HG02981 (cell line): ENCODE measurements around the gene NPW.
"Not testable (repeated sequence)": the region's sequence is repeated elsewhere in the genome, so short reads cannot be mapped to it uniquely, and the experiment has no call there.

Experiments used
- ATAC-seq: cut with Tn5 transposase; IDR thresholded peaks from one replicate; pipeline ENCODE4 v1.9.1; 2021; ENCODE audit warnings: mild to moderate bottlenecking, moderate library complexity; ENCODE audit not compliant: unreplicated experiment

The NPW gene

DNA sequence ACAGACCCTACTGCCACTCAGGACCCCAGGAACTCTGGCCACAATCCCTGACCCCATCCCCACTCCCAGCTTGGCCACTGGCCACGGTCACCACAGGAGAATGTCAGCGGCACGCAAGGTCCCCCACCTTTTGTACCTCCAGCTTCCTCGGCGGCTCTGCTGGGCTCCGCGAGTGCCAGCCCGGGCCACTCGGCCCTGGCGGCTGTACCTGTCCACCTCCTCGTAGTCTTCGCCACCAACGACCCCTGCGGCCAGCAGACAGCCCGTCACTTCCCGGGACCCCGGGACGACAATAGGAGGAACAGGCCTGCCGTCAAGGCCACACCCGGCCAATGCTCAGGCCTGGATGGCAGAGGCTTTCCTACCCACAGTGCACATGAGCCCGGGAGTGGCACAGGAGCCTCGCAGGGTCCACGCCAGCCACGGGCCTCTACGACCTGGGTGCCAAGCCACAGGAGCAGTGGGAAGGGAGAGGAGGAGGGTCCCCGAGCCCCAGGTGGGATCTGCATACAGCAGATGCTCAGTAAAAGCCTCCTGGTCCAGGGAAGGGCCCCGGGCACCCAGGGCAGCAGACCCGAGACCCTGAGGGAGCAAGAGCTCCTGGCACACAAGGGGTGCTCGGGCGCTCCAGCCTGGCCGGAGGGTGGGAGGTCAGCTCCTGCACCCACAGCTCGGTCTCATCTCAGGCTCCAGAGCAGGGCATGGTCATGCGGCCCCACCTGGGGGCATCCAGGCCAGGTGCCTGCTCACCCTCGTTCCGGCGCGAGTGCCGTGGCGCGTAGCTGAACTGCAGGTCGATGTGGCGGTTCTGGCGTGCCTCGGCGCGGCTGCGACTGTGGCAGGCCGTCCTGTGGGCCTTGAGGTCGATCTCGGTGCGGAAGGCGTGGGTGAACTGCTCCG is 17.9 kb upstream of the NPW start:
- ATAC-seq: no peak

DNA sequence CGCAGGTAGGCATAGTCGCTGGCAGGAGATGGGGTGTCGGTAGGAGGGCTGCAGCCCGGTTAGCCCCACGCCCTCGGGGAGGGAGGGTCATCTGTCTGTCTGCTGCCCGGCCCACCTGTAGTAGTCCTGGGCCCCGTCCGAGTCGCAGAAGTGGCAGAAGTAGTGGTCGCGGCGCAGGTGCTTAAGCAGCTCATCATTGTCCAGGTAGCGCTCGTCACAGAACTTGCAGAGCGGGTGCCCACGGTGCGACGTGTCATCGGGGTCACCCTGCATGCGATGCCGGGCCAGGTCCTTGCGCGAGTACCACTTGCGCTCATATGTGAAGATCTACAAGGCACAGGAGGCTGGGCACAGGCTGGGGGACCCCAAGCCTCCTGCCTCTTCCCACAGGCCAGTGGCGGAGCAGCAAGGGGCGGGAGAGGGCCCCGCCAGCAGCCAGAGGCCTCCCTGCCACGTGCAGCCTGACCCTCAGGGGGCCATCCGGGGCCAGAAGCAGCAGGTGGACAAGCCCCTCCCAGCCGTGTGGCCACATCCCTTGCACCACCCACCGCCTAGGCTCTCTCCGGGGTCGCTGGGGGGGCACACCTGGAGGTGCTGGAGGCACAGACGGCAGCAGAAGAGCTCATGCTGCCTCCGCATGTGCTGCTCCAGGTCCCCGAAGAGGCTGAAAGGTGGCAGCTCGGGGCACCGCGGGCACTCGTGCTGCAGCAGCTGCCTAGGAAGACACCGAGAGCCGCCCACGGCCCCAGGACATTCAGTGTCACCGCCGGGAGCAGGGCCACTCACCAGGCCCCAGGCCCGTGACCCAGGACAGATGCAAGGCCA is 17.0 kb upstream of the NPW start:
- ATAC-seq: no peak

DNA sequence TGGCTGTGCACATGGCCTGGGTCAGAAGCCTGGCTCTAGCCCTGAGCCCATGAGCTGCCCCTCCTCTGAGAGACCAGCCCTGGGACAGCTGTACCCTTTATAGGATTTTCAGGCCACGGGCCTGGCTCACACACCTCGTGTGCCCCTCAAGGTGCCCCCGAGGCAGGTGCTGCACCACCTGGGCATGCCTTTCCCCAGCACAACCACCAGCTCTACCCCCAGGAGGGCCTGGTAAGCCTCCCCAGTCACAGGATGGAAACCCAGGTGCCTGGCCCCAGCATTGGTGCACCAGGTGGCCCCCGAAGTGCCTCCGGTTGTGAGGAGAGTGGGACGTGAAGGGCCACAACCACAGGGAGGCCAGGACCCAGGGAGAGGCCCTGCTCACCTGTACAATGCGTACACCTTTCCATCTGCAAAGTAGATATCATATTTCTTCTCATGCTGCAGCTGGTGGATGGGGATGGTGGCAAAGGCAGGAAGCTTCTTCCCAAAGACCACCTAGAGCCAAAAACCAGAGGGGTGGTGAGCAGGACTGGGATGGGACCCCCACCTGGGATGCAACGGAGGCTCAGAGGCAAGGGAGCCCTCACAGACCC is 16.3 kb upstream of the NPW start:
- no peak for ATAC-seq

DNA sequence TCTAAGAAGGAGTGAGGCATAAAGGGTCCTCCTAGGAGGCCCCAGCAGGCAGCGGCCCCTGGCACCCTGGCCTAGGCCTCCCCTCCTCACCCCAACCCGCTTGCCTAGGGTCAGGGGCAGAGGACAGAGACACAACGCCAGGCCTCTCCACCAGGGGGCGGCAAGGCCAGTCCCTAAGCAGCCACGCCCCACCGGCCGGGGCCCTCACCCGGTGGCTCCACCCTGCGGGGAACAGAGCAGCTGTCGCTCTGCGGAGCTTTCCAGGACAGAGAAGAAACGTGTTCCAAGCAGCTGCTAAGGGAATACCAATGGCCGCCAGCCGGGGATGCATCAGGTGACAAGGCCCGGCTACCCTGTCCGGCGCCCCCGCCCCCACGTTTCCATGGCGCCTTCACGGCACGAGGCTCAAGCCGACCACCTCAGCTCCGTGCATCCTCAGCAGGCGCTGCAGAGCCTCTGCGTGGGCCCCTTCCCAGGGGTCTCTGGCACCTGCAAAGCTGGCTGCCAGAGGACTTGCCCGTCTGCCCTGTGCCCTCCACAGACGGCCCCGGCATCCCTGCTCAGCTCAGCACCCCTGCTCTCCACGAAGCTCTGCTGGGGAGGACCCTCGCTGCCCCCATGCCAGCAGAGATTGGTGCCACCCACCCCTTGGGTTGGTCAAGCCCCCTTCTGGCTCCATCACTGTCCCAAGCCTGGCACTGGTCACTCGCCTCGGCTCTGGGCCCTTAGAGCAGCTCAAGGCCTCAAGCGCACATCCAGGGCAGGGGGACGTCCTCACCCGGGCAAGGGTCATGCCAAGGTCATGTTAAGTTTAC is 15.6 kb upstream of the NPW start:
- ATAC-seq: peak; percentile 64

DNA sequence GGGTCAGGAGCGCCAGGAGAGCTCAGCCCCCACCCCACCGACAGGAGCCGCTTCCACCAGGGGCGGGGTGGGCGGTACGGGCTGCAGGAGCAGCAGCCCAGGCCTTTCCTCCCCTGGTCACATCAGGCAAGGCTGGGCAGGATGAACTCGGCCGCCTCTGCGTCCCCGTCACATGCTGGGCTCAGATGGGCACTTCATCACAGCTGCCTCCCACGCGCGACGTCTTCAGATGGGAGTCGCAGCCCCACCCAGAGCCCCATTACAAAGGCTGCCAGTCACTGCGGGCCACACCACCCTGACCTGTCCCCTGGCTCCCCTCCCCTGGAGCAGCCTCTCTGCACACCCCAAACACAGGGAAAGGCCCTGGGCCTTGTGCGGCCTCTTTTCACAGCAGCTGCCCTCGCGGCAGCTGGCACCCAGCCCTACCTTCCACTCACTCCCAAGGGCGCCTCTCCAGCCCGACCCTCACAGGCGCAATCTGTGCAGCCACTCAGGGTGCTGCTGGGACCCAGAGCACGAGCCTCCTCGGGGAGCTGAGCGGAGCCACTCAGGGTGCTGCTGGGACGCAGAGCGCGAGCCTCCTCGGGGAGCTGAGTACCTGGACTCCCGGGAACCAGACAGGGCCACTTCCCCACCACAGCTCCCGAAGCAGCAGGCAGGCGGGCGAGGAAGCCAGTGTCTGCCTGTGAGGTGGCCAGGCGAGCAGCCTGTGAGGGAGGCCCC is 14.6 kb upstream of the NPW start:
- ATAC-seq: no peak

DNA sequence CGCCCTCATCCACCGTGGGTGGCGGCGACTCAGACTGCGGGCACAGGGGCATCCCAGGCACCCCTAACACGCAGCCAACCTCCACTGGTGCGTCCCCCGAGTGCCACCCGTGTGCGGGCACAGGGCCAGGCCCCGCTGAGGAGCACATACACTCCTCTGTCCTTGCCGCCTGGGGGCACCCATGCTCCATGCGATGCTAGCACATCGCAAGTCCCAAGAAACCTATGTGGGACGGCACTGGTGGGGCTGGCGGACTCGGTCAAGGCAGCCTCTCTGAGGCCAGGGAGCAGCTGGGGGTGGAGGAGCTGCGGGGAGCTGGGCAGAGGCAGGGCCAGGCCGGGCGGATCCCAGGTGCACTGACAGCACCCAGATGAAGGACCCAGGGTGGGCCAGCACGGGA is 13.9 kb upstream of the NPW start:
- no peak for ATAC-seq

DNA sequence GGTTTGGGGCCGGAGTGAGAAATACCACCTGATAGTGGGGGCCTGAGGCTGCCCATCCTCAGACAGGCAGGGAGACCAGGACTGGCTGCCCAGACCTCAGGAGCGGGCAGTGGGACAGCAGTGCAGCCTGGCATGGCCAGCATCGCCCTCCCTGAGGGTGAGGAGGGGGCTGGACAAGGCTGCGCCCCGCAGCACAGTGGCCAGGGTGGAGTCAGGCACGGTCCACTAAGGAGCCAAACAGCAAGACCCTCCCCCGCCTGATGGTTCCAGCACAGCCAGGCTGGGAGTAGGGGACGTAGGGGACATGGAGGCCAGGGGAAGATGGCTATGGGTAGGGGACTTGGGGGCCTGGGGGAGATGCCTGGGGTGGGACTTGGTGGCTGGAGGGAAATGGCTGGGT is 13.3 kb upstream of the NPW start:
- no peak for ATAC-seq

DNA sequence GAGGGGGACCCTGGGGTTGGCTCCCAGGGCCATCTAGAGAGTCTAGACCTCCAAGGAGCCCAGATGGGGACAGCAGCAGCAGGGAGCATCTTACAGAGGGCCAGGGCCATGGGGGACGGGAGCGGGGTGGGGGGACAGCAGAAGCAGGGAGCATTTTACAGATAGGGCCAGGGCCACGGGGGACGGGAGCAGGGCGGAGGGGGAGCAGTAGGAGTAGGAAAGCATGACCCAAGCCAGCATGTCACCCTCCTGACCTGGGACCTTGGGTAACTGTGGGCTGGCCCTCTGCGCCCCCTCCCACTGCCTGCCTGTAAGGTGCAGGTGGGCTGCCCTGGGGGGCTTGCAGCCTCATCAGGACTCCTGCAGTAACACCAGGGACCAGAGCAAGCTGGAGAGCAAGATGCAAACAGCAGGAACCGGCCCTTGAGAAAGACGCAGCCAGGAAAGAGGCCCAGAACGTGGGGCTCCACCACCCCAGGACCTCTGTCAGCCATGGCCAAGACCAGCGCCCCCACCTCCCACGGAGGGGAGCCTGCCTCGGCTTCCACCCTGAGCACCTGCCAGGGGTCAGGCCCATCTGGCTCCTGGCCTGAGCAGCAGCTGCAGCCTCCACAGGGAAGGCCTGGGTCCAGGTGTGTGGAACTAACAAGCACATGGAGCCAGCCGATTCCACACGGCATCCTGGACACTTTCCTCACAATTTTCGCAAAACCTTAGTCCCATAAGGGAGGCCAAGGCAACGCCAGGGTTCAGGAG is 12.3 kb upstream of the NPW start:
- no peak for ATAC-seq

DNA sequence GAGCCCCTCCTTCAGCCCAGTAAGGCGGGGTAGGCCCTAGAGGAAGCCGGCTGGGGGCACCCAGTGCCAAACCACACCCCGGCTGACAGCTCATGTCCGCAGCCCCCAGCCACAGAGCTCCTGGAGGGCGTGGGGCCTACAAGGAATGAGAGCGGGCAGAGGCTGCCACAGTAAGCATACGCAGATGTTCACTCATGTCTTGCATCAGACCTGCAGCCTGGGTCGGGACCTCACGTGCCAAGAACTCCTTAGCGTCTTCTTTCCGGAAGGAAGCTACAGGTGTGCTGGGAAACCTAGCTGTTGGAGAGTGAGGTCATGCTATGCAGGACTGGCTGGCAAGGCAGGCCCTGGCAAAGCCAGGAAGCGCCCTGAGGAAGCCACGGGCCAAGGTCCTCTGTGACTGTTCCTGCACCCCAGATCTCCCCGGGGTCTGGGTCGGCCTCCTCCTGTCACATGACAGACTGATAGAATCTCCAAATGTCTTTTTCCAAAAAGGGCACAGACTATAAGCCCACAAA is 11.5 kb upstream of the NPW start:
- no peak for ATAC-seq

DNA sequence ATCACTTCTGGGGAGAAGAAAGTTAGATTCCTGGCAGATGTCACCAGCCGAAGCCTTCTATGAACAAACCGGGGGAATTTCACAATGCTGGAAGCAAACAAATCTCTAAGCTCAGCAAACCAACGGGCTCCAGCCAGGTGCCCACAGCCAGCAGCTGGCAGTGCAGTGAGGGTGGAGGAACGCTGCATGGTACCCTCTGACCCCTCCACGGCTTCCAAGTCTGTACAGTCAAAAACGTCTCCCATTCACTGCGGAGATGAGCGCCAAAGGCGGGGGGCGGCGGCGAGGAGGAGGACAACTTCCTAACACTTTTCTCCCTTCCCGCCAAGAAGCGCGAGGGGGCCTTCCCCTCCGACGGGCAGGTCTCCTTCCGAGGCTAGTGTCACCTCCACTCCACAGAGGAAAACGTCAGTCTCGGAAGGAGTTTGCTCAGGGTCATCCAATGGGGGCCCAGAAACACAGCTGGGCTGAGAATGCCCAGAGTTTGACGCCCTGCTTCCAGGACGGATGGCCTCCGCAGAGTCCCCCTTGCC is 10.9 kb upstream of the NPW start:
- no peak for ATAC-seq

DNA sequence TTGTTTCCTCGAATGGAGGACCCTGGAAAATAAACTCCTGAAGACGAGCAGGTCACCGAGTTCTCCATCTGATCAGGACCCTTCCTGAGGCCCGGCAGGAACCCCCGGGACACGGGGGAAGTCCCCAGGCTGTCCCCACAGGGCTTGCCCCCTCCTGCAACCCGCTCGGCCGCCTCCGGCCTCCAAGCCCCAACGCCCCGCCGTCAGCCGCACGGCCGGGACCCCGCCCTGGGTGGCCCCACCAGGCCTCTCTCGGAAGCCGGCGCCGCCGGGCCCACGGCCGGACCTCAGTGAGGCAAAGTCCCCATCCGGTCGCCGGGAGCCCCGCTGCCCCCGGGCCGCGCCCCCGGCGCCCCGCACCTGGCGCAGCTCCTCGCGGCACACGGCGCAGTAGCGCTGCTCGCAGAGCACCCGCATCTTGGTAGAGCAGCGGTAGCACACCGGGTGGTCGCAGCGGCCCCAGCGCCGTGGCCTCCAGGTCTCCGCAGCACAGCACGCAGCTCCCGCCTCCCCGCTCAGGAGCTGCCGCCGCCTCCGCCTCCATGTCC is 10.3 kb upstream of the NPW start:
- peak; percentile 23 for ATAC-seq

DNA sequence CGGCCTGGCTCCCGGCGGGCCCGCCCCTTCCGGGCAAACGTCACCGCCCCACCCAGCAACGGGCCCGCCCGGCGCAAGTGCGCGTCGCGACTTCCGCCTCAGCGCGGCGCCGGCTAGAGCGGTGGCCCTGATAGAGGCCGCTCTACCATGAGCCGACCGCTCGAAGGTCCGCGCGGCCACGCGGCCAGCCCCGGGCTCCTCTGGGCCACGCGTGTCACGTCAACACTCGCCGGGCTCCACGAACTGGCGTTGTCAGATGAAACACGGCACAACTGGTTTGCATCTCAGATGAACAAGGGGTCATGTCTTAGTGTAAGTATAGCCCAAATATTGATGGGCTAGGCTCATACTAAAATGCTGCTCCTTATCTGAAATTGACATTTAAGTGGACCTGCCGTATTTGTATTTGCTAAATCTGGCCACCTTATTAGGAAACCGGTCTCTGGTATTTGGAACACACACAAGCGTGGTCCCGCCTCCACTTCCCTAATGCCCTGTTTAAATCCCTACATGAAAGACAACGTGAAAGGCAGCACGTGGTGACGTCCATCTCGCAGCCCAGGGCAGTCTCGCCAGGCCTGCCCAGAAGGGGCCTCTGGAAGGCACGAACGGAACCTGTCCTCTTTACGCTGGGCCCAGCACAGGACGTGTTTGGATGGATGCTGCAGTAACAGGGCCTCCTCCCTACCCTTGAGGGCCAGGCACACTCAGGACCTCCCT is 9.6 kb upstream of the NPW start, which contains the start of gene ZNF598:
Gene ZNF598 (minus strand): TSS at position 31 of the 720 bp plus-strand sequence.
- ATAC-seq: peak; percentile 80

DNA sequence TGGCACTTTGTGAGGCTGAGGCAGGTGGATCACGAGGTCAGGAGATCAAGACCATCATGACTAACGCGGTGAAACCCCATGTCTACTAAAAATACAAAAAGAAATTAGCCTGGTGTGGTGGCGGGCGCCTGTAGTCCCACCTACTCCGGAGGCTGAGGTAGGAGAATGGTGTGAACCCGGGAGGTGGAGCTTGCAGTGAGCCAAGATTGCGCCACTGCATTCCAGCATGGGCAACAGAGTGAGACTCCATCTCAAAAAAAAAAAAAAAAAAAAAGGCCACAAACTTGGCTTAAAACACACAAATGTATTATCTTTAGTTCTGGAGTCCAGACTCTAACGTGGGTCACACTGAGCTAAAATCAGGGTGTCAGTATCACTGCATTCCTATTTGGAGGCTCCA is 7.9 kb upstream of the NPW start:
- not testable (repeated sequence) for ATAC-seq

DNA sequence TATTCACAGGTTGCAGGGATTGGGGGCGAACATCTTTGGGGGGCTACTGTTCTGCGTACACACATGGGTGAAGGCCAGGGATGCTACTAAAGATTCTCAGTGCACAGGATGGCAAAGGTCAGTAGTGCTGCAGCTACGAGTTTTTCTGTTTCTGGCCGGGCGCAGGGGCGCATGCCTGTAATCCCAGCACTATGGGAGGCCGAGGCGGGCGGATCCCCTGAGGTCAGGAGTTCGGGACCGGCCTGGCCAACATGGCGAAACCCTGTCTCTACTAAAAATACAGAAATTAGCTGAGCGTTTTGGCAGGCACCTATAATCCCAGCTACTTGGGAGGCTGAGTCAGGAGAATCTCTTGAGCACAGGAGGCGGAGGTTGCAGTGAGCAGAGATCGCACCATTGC is 6.1 kb upstream of the NPW start:
- no peak for ATAC-seq

DNA sequence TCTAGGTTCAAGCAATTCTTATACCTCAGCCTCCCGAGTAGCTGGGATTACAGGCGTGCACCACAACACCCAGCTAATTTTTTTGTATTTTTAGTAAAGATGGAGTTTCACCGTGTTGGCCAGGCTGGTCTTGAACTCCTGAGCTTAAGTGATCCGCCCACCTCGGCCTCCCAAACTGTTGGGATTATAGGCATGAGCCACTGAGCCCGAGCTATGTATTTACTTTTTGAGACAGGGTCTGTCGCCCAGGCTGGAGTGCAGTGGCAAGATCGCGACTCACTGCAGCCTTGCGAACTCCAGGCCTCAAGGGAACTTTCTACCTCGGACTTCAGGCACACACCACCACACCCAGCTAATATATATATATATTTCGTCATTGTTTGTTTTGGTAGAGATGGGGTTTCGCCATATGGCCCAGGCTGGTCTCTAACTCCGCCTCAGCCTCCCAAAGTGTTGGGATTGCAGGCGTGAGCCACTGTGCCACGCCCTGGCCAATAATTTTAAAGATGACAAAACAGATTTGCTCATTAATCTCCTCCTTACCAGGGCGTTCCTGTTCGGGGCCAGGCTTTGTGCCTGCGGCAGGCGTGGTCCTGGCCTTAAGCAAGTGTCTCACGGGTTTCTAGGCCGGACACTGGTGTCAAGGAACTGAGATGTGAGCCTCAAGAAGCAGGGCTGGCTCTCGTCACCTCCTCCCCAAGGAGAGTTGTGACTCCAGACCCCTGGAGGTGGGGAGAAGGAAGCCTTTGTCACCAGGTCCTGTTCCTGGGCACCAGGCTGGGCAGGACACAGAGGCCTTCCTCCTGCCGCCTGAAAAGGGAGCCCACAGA is 4.3 kb upstream of the NPW start:
- ATAC-seq: no peak

DNA sequence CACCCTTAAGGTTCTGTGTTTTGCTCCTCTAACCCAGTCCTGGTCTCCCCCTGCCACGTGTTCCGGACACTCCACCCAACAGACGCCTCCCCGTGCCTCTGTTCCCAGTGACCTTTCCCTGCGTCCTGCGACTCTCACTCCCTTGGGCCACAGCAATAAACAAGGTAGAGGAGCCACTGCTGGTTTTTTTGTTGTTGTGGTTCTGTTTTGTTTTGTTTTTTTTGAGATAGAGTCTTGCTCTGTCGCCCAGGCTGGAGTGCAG is 3.7 kb upstream of the NPW start:
- no peak for ATAC-seq

DNA sequence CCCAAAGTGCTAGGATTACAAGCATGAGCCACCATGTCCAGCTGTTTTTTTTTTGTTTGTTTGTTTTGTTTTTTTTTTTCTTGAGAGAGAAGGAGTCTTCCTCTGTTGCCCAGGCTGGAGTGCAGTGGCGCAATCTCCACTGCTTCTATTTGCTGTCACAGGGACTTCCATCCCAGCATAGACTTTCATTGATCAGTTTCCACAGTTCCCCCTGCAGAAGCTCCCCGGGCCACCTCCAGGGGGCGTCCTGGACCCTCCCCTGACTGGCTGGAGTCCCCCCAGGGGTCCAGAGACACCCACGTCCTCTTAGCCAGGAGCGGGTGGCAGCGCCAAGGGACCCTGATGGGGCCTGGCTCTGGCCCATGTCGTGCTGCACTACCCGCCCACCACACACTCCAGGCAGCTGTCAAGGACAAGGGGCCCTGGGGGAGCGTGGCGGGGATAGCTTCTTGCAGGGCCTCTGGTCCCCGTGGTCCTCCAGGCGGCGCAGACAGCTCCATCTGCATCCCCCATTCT is 3.1 kb upstream of the NPW start:
- no peak for ATAC-seq
